ENCODE measurements around the gene IGSF23. TPM values are rescaled to one million over a fixed set of nuclear protein-coding genes. Genes with fewer than 3 reads are reported as not detected.

IGSF23 gene
- total and polyA plus RNA-seq, 2 donors (not counting 1 experiment from before 2014, with no cell fraction given): not detected

DNA sequence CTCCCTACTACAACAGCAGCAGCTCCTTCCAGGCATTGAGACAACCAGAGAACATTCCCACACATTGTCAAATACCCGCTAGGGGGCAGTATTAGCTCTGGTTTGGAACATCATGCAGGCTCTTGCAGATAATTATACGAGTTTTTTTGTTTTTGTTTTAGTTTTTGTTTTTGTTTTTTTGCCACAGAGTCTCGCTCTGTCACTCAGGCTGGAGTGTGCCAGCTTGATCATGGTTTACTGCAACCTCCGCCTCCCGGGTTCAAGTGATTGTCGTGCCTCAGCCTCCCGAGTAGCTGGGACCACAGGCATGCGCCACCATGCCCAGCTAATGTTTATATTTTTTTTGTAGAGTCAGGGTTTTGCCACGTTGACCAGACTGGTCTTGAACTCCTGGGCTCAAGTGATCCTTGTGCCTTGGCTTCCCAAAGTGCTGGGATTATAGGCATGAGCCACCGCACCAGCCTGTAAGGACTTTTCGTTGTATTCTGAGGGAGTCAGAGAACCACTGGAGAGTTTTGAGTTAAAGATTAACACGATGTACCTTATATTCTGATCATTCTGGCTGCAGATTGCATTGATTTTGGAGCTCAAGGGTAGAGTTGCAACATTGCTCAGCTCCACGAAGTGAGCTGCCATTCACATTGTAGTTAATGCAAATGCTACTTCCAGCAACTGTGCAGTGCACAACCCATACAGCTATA lies 42.2 kb upstream of the IGSF23 start:
- H3K4me2 ChIP-seq (replicated peaks; ENCODE audit: low read depth, low read length, poor library complexity, severe bottlenecking): no peak overlapping the region

More for the DNA sequence above, 42.2 kb upstream of the IGSF23 start:
- Histone ChIP-seq H4K20me1 (ENCODE audit: control insufficient read depth, insufficient read depth, low read length, poor library complexity, severe bottlenecking) (no peaks in the 10 kb centered on the region), H3K9me3 (ENCODE audit: control extremely low read depth in 1 of 3, control insufficient read depth in 2 of 3, insufficient read depth in 1 of 3, low read length in 2 of 3) (peaks cover 0 to 8% (median 0%) of the 10 kb centered on the region in 3 donors), H3K4me1 (ENCODE audit: control insufficient read depth in 2 of 2, insufficient read depth in 2 of 2, low read length in 2 of 2) (no peaks in the 10 kb centered on the region), H2AFZ (ENCODE audit: insufficient read depth, low read depth, low read length, poor library complexity, severe bottlenecking) (no peak overlapping the region), H3K36me3 (replicated peaks in 1 of 2; ENCODE audit: control extremely low read depth in 1 of 2, control insufficient read depth in 1 of 2, extremely low read depth in 1 of 2, insufficient read depth in 2 of 2, low read length in 1 of 2) (no peaks in the 10 kb centered on the region), H3K4me3 (ENCODE audit: control extremely low read depth in 1 of 5, extremely low read depth in 1 of 5, insufficient read depth in 1 of 5, low read depth in 2 of 5, low read length in 4 of 5) (no peak overlapping the region), H3K27me3 (replicated peaks in 1 of 4; ENCODE audit: control extremely low read depth in 1 of 4, control insufficient read depth in 3 of 4, insufficient read depth in 4 of 4, low read length in 3 of 4) (peaks cover 0 to 2% (median 0%) of the 10 kb centered on the region in 4 experiments), H3K9ac (ENCODE audit: low read length) (no peak overlapping the region), H3K79me2 (ENCODE audit: control insufficient read depth, insufficient read depth, low read length) (no peaks in the 10 kb centered on the region), H3K27ac (ENCODE audit: low read length in 2 of 2) (no peak overlapping the region)
- Mint-ChIP-seq H3K4me1 (no peaks in the 10 kb centered on the region), H3K27me3 (peaks cover 21% of the 10 kb centered on the region), H3K4me3 (no peak overlapping the region), H3K27ac (no peak overlapping the region), H3K9me3 (ENCODE audit: insufficient read depth) (no peaks in the 10 kb centered on the region)
- intact Hi-C loops (cut with micrococcal nuclease): loop anchor here (1.0 kb wide), 1 partner anchor 86 kb away; no protein-coding TSS in a partner anchor
- ChIA-PET CTCF (interaction anchor here (0.6 to 1.6 kb wide), 5 partner anchors 84 to 633 kb away, joined by 3 to 10 read pairs (median 3); no protein-coding TSS in a partner anchor), POLR2A (no interaction called here)
- no peak for TF ChIP-seq EZH2 (IDR thresholded peaks at IDR 0.05; ENCODE audit: borderline replicate concordance, insufficient read depth, low read depth, low read length, poor library complexity, severe bottlenecking)
- TF ChIP-seq, protein P1, sequence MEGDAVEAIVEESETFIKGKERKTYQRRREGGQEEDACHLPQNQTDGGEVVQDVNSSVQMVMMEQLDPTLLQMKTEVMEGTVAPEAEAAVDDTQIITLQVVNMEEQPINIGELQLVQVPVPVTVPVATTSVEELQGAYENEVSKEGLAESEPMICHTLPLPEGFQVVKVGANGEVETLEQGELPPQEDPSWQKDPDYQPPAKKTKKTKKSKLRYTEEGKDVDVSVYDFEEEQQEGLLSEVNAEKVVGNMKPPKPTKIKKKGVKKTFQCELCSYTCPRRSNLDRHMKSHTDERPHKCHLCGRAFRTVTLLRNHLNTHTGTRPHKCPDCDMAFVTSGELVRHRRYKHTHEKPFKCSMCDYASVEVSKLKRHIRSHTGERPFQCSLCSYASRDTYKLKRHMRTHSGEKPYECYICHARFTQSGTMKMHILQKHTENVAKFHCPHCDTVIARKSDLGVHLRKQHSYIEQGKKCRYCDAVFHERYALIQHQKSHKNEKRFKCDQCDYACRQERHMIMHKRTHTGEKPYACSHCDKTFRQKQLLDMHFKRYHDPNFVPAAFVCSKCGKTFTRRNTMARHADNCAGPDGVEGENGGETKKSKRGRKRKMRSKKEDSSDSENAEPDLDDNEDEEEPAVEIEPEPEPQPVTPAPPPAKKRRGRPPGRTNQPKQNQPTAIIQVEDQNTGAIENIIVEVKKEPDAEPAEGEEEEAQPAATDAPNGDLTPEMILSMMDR (IDR thresholded peaks at IDR 0.05): peak; percentile 69
- DNase-seq: peak; percentile 65
- WGBS (ENCODE audit: insufficient coverage): 67% methylated on average over 11 of the region's 13 CpGs
- ATAC-seq (ENCODE audit: low read depth): no peak

Measured in B cell (primary cell).